ENCODE measurements around the gene POP4.

The POP4 gene

DNA sequence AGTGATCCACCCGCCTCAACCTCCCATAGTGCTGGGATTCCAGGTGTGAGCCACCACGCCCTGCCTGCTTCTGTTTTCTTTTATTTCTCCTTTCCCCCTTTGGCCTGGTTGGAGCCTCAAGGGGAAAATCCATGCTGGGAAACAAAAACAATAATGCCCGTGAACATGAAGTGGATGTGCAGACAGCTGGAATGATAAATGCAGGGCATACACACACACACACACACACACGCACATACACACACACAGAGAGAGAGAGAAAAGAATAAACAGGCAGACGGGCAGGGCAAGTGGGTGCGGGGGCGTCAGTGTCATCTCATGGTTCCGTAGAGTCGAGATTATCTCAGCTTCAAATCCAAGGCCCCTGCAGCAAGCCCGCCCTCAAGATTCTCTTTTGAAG is 54.8 kb downstream of the POP4 start:
- peak; percentile 9 for DNase-seq
- Histone ChIP-seq H2BK12ac (ENCODE audit: low read length in 2 of 2) (no peak overlapping the region), H3K36me3 (ENCODE audit: control insufficient read depth in 1 of 2, insufficient read depth in 2 of 2, low read depth in 1 of 2, low read length in 2 of 2) (no peaks in the 10 kb centered on the region), H3K27me3 (ENCODE audit: control insufficient read depth in 1 of 2, insufficient read depth in 1 of 2, low read length in 2 of 2) (peaks cover 0 to 2% of the 10 kb centered on the region in 2 experiments), H3K27ac (ENCODE audit: low read length, poor library complexity, severe bottlenecking) (no peak overlapping the region), H3K9me3 (ENCODE audit: control insufficient read depth, low read length) (no peaks in the 10 kb centered on the region), H3K23ac (ENCODE audit: low read length in 2 of 2) (no peak overlapping the region), H3K4me1 (ENCODE audit: control insufficient read depth, insufficient read depth, low read depth, low read length) (peaks cover 30% of the 10 kb centered on the region), H3K18ac (ENCODE audit: low read depth in 1 of 2, low read length in 2 of 2) (no peak overlapping the region), H3K79me1 (replicated peaks; ENCODE audit: low read length, poor library complexity, severe bottlenecking) (peaks cover 5% of the 10 kb centered on the region), H2BK120ac (ENCODE audit: low read depth, low read length) (no peak overlapping the region), H2AFZ (ENCODE audit: low read depth, low read length) (no peak overlapping the region), H3K9ac (ENCODE audit: low read length) (peak overlapping the region; percentile 93), H3K4me2 (ENCODE audit: low read length, poor library complexity, severe bottlenecking) (no peak overlapping the region), H3K4me3 (ENCODE audit: insufficient read depth in 1 of 2, low read depth in 1 of 2, low read length in 2 of 2) (no peak overlapping the region), H4K91ac (ENCODE audit: low read length) (no peak overlapping the region), H4K8ac (ENCODE audit: low read length) (peak overlapping the region; percentile 43), H2AK5ac (ENCODE audit: low read length, severe bottlenecking) (no peak overlapping the region), H3K4ac (ENCODE audit: low read depth in 1 of 2, low read length in 2 of 2) (no peak overlapping the region), H3K14ac (ENCODE audit: low read length in 2 of 2) (no peak overlapping the region), H2BK5ac (ENCODE audit: low read depth, low read length, poor library complexity, severe bottlenecking) (no peak overlapping the region), H2BK15ac (ENCODE audit: low read depth, poor library complexity, severe bottlenecking) (no peak overlapping the region)
- 79% methylated on average over 10 of the region's 10 CpGs for WGBS

DNA sequence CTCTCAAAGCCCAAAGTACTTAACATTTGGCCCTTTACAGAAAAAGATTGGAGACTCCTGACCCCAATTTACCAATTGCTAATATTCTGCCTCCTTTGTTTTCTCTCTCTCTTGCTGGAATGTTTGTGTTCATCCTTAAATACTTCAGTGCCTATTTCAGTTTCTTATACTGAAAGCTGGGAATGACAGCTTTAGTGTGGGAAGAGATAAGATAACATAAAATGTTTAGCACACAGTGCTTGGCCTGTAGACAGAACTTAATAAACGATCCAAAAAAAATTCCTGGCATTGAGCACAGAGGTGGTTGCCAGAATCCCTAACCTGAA is 56.2 kb downstream of the POP4 start:
- H4K91ac ChIP-seq (ENCODE audit: low read length) = no peak overlapping the region
- H3K23ac ChIP-seq (ENCODE audit: low read length in 2 of 2) = no peak overlapping the region
- H2BK15ac ChIP-seq (ENCODE audit: low read depth, poor library complexity, severe bottlenecking) = no peak overlapping the region
- H2AFZ ChIP-seq (ENCODE audit: low read depth, low read length) = no peak overlapping the region
- peaks cover 0 to 2% of the 10 kb centered on the region in 2 experiments for H3K36me3 ChIP-seq (ENCODE audit: control insufficient read depth in 1 of 2, insufficient read depth in 2 of 2, low read depth in 1 of 2, low read length in 2 of 2)
- peaks cover 43% of the 10 kb centered on the region for H3K4me1 ChIP-seq (ENCODE audit: control insufficient read depth, insufficient read depth, low read depth, low read length)
- H3K14ac ChIP-seq (ENCODE audit: low read length in 2 of 2) = no peak overlapping the region
- H3K79me1 ChIP-seq (replicated peaks; ENCODE audit: low read length, poor library complexity, severe bottlenecking) = peaks cover 6% of the 10 kb centered on the region
- DNase-seq = no peak
- peak overlapping the region; percentile 93 for H3K9ac ChIP-seq (ENCODE audit: low read length)
- H2BK12ac ChIP-seq (ENCODE audit: low read length in 2 of 2) = no peak overlapping the region
- no peaks in the 10 kb centered on the region for H3K9me3 ChIP-seq (ENCODE audit: control insufficient read depth, low read length)
- no peak overlapping the region for H3K18ac ChIP-seq (ENCODE audit: low read depth in 1 of 2, low read length in 2 of 2)
- H3K4me2 ChIP-seq (ENCODE audit: low read length, poor library complexity, severe bottlenecking) = no peak overlapping the region
- H2BK120ac ChIP-seq (ENCODE audit: low read depth, low read length) = no peak overlapping the region
- H3K27ac ChIP-seq (ENCODE audit: low read length, poor library complexity, severe bottlenecking) = peak overlapping the region; percentile 70
- no peak overlapping the region for H3K4ac ChIP-seq (ENCODE audit: low read depth in 1 of 2, low read length in 2 of 2)
- no peaks in the 10 kb centered on the region for H3K27me3 ChIP-seq (ENCODE audit: control insufficient read depth in 1 of 2, insufficient read depth in 1 of 2, low read length in 2 of 2)
- peak overlapping the region in 1 of 2 experiments; percentile 62 for H3K4me3 ChIP-seq (ENCODE audit: insufficient read depth in 1 of 2, low read depth in 1 of 2, low read length in 2 of 2)
- no peak overlapping the region for H4K8ac ChIP-seq (ENCODE audit: low read length)
- H2AK5ac ChIP-seq (ENCODE audit: low read length, severe bottlenecking) = no peak overlapping the region
- 0% methylated on average over 1 of the region's 1 CpG for WGBS
- no peak overlapping the region for H2BK5ac ChIP-seq (ENCODE audit: low read depth, low read length, poor library complexity, severe bottlenecking)

DNA sequence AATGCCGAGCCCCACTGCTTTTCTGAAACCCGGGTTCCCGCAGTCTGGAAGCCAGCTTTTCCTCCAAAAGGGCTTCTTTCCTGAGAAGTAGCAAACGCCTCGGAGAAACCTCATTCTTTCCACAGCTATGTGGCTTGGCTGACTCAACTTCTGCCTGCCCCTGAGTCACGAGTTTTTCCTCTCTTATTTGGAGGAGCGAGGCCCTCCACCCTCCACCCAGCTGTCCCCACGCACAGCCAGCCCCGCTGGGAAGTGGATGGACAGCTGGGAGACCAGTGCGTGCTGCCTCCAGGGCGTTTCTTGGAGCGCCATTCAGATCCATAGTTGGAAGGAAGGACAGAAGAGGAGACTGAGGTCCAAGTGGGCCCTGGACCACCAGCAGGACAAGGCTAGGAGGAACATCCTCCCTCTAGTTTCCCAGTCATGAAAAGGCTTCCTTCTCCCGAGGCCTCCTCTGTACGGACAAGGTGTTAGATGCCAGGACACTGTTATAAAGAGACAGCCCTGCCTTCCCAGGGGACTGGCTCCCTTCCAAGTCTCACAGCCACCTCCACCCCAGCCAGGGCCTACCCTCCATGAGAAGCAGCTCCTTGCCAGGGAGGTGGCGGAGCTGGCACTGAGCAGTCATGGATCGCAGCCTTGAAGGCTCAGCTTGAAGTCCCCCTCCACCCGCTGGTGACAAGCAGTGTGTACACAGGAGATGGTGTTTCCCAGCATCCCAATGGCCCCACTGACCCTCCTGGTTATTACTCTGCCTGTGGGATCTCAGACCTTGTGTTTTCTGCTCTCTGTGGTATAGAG is 56.7 kb downstream of the POP4 start:
- Histone ChIP-seq H2AFZ (ENCODE audit: low read depth, low read length) (peak overlapping the region; percentile 60), H3K14ac (ENCODE audit: low read length in 2 of 2) (peak overlapping the region in 1 of 2 experiments; percentile 69), H3K9ac (ENCODE audit: low read length) (peak overlapping the region; percentile 93), H2BK120ac (ENCODE audit: low read depth, low read length) (peak overlapping the region; percentile 65), H3K4me1 (ENCODE audit: control insufficient read depth, insufficient read depth, low read depth, low read length) (peaks cover 46% of the 10 kb centered on the region), H3K27me3 (ENCODE audit: control insufficient read depth in 1 of 2, insufficient read depth in 1 of 2, low read length in 2 of 2) (no peaks in the 10 kb centered on the region), H3K9me3 (ENCODE audit: control insufficient read depth, low read length) (no peaks in the 10 kb centered on the region), H3K4ac (ENCODE audit: low read depth in 1 of 2, low read length in 2 of 2) (peak overlapping the region; percentile 30 to 88), H2BK5ac (ENCODE audit: low read depth, low read length, poor library complexity, severe bottlenecking) (no peak overlapping the region), H3K4me2 (ENCODE audit: low read length, poor library complexity, severe bottlenecking) (no peak overlapping the region), H3K18ac (ENCODE audit: low read depth in 1 of 2, low read length in 2 of 2) (peak overlapping the region; percentile 87 to 94), H3K4me3 (ENCODE audit: insufficient read depth in 1 of 2, low read depth in 1 of 2, low read length in 2 of 2) (peak overlapping the region in 1 of 2 experiments; percentile 62), H2AK5ac (ENCODE audit: low read length, severe bottlenecking) (no peak overlapping the region), H3K23ac (ENCODE audit: low read length in 2 of 2) (no peak overlapping the region), H3K36me3 (ENCODE audit: control insufficient read depth in 1 of 2, insufficient read depth in 2 of 2, low read depth in 1 of 2, low read length in 2 of 2) (peaks cover 0 to 7% of the 10 kb centered on the region in 2 experiments), H3K79me1 (replicated peaks; ENCODE audit: low read length, poor library complexity, severe bottlenecking) (peaks cover 9% of the 10 kb centered on the region), H4K8ac (ENCODE audit: low read length) (peak overlapping the region; percentile 90), H4K91ac (ENCODE audit: low read length) (peak overlapping the region; percentile 95), H2BK15ac (ENCODE audit: low read depth, poor library complexity, severe bottlenecking) (peak overlapping the region; percentile 44), H2BK12ac (ENCODE audit: low read length in 2 of 2) (peak overlapping the region; percentile 49 to 99), H3K27ac (ENCODE audit: low read length, poor library complexity, severe bottlenecking) (peak overlapping the region; percentile 70)
- DNase-seq = peak; percentile 95
- WGBS = 35% methylated on average over 16 of the region's 17 CpGs

GRCh38 chr19:29663861-29664752 is 58.0 kb downstream of the POP4 start:
- Histone ChIP-seq H2BK12ac (ENCODE audit: low read length in 2 of 2) (peak overlapping the region; percentile 30 to 50), H3K27me3 (ENCODE audit: control insufficient read depth in 1 of 2, insufficient read depth in 1 of 2, low read length in 2 of 2) (no peaks in the 10 kb centered on the region), H2AFZ (ENCODE audit: low read depth, low read length) (no peak overlapping the region), H3K23ac (ENCODE audit: low read length in 2 of 2) (no peak overlapping the region), H4K91ac (ENCODE audit: low read length) (peak overlapping the region; percentile 14), H3K9me3 (ENCODE audit: control insufficient read depth, low read length) (no peaks in the 10 kb centered on the region), H3K18ac (ENCODE audit: low read depth in 1 of 2, low read length in 2 of 2) (peak overlapping the region; percentile 8 to 79), H3K36me3 (ENCODE audit: control insufficient read depth in 1 of 2, insufficient read depth in 2 of 2, low read depth in 1 of 2, low read length in 2 of 2) (peaks cover 6 to 13% of the 10 kb centered on the region in 2 experiments), H3K4me2 (ENCODE audit: low read length, poor library complexity, severe bottlenecking) (peak overlapping the region; percentile 99), H3K79me1 (replicated peaks; ENCODE audit: low read length, poor library complexity, severe bottlenecking) (peaks cover 18% of the 10 kb centered on the region), H2BK5ac (ENCODE audit: low read depth, low read length, poor library complexity, severe bottlenecking) (no peak overlapping the region), H3K4me3 (ENCODE audit: insufficient read depth in 1 of 2, low read depth in 1 of 2, low read length in 2 of 2) (peak overlapping the region in 1 of 2 experiments; percentile 90), H3K14ac (ENCODE audit: low read length in 2 of 2) (no peak overlapping the region), H2AK5ac (ENCODE audit: low read length, severe bottlenecking) (no peak overlapping the region), H3K9ac (ENCODE audit: low read length) (no peak overlapping the region), H3K4me1 (ENCODE audit: control insufficient read depth, insufficient read depth, low read depth, low read length) (peaks cover 56% of the 10 kb centered on the region), H4K8ac (ENCODE audit: low read length) (peak overlapping the region; percentile 27), H3K27ac (ENCODE audit: low read length, poor library complexity, severe bottlenecking) (no peak overlapping the region), H2BK120ac (ENCODE audit: low read depth, low read length) (peak overlapping the region; percentile 71), H3K4ac (ENCODE audit: low read depth in 1 of 2, low read length in 2 of 2) (peak overlapping the region; percentile 37 to 42), H2BK15ac (ENCODE audit: low read depth, poor library complexity, severe bottlenecking) (peak overlapping the region; percentile 71)
- WGBS = 85% methylated on average over 19 of the region's 19 CpGs
- DNase-seq = peak; percentile 31
